GM12874 (cell line): Measurements from ENCODE around the gene LHFPL2.

Experiments
- TF ChIP-seq, protein P1 (sequence below): IDR thresholded peaks from 2 replicates; pipeline ENCODE4 v1.5.1; 2011; ENCODE audit warnings: low read depth, mild to moderate bottlenecking, control low read depth, low read length, moderate library complexity; ENCODE audit not compliant: insufficient read depth

LHFPL2 gene

DNA sequence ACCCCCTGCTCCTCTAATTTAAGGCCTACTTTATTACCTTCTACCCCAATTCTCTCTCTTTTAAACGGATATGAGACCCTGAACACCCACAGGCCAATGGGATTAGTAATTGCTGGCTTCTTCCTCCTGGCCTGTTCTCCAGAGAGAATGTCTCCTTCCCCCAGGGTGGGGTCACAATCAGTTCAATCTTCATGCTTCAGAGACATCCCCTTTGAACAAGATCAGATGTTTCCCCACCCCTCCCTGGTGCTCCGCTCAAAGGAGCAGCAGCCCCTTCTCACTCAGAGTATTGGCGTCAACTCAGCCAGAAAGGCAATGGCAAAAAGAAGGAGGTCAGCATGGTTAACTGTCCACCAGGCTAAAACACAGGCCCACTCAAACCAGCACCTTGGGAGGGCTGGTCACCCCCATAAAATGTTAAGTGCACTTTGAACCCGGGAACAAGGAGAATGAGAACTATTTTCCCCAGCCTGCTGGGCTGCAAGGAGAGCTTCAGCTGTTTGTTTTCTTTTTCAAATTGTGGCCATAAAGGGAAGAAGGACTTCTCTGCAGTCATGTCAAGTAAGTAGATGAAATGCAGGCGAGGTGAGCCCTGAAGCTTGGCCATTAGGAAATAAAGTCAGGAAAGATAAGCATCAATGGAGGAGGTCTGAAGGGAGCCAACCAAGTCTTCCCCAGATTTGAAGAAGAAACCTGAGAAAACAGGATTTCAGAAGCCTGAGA lies 20.1 kb downstream of the LHFPL2 start:
- TF ChIP-seq, protein P1, sequence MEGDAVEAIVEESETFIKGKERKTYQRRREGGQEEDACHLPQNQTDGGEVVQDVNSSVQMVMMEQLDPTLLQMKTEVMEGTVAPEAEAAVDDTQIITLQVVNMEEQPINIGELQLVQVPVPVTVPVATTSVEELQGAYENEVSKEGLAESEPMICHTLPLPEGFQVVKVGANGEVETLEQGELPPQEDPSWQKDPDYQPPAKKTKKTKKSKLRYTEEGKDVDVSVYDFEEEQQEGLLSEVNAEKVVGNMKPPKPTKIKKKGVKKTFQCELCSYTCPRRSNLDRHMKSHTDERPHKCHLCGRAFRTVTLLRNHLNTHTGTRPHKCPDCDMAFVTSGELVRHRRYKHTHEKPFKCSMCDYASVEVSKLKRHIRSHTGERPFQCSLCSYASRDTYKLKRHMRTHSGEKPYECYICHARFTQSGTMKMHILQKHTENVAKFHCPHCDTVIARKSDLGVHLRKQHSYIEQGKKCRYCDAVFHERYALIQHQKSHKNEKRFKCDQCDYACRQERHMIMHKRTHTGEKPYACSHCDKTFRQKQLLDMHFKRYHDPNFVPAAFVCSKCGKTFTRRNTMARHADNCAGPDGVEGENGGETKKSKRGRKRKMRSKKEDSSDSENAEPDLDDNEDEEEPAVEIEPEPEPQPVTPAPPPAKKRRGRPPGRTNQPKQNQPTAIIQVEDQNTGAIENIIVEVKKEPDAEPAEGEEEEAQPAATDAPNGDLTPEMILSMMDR, result no peak

DNA sequence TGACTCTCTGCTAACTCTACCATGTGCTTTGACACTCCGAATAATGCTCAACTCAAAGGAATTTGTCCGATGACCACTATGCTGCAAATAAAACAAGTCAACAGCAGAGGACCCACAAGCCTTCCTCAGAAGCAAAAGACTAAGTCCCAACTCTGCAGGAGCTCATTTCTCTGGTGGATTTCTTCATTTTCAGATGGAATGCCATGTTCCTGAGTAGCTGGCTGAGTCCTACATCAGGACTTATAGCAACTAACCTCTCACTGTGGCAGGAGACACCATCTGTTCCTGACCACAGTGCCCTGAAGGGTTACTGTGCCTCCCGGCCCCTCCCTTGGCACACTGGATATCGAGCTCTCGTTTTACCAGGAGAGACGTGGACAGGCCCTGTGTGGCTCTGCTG lies 20.8 kb downstream of the LHFPL2 start:
- TF ChIP-seq, protein P1, result no peak

DNA sequence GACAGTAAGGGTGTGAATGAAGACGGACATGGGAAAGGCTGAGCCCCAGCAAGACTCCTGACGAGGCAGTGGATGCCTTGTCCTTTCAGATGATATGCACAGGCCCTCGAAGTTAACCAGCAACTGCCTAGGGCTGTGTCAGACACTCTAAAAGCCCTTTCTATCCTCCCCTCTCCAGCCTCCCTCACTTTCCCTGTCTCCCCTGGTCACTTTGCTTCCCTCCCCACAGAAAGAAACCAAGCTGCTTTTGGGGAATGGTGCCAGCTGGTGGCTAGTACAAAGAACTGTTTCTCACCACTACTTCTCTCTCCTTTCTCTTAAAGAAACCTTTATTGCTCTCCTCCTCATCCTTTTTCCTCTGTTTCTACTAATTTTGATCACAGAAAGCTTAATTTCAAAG lies 21.4 kb downstream of the LHFPL2 start:
- TF ChIP-seq, protein P1, result 0 out of 2 replicates have a peak, but pooled peaks have one; percentile 19

DNA sequence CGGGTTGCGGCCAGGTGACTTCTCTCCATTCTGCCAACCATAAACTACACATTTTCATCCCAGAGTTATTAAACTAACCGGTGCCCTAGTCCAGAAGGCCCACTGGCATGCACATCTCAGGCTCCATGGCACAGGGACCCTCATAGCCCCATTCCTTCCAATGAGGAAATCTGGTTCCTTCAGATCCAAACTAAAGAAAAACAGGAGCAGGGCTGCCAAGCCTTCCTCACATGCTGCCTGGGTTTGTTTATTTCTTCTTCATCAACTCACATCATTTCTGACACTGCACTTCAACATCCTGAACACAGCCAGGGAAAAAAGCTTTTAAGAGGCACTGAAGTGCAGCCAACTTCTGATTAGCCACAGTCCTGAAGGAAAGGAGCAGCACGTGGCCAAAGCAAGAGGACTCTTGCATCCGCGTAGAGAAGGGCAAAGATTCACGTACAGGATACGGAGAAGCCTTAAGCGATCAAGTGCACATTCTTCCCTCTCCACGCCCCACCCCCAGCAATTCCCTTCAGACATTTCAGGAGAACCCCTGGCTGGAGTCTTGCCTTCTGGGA lies 22.5 kb downstream of the LHFPL2 start:
- TF ChIP-seq, protein P1, result no peak

DNA sequence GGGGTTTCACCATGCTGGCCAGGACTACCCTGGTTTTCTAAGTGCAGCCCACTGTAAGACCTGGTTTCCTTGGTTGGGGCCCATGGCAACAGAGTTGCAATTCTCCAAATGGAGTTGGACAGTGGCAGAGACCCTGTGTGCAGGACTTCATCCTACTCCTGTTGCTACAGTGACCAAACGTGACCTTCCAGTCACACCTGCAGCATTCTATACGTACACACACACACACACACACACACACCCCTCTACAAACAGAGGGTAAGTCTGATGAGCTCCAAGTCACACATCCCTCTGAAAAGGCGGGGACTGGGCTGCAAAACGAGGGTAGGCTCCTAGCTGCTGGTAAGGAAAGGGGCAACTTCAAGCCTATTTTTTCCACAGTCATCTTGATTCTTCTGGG lies 23.6 kb downstream of the LHFPL2 start:
- TF ChIP-seq, protein P1, result no peak

DNA sequence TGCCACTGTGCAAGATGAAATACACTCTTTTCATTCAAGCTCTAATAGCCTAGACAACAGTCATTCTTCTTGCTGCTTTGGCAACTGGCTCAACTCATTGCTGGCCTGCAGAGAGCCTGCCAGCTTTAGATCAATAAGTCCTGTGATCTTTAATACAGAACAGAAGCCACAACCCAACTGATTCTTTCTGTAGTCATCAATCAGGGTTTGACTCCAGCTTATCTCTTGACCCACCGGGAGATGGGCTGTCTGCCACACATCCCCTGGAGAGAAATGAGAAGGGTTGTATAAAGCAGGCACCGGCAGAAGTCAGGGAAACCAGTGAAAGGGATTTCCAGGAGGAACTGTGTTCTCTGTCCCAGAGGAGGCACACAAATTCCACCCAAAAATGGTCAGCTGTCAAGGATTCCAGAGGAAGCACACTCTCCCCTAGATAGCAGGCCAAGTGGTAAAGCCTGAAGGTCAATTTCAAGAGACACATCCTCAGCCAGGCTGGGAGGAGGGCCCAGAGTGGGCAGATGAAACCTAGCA lies 24.5 kb downstream of the LHFPL2 start:
- TF ChIP-seq, protein P1, result no peak

DNA sequence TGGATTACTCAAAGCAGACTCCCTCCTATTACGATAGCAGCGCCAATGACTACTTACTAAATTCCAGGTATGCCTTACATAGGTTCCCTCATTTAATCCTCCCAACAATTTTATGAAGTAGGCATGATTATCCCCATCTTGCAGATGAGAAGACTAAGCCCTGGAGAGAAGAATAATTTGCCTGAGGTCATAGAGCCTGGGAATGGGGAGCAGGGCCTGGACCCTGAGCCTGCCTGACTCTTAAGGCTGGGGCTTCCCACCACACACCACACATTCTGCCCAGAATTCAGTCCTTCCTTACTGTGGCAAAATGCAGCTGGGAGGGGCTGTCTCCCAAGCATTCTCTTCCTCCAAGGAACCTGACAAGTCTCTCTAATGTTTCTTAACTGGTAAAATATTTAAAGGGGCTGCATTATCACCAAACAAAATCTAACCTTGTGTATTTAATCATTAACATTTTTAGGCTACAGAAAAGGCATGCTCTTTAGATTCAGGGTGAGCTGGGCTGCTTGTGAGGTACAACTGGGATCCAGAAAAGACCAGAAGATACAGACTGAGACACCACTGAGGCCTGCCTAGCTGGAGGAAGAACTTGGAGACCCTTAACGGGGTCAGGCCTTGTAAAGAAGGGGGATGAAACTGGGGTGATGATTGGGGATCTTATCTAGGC lies 26.1 kb downstream of the LHFPL2 start:
- TF ChIP-seq, protein P1, result no peak
